MCF 10A (cell line): ENCODE data around the gene AGBL4. TPM values are rescaled to one million over a fixed set of nuclear protein-coding genes. Genes with fewer than 3 reads are reported as not detected.

ENCODE experiments used
- BruUV-seq: library from RNA; stranded (reverse); fragments of 400-500 nt; replicated peaks from 2 replicates; lab custom pipeline; 2021; lab: Mats Ljungman, UMichigan
- CTCF ChIA-PET: fragments of 300-600 bp; sonication (Branson Sonifier 250); formaldehyde crosslinking; extraction: SDS; loops from one replicate; lab custom pipeline; 2021; ENCODE audit warnings: antibody characterized with exemption, inconsistent platforms; lab: Yijun Ruan, JAX
- POLR2A ChIA-PET: fragments of 300-600, 350-650 bp; sonication (Branson Sonifier 250); formaldehyde crosslinking; extraction: SDS; loops from one replicate; lab custom pipeline; 2020; ENCODE audit warnings: antibody characterized with exemption, inconsistent platforms; lab: Yijun Ruan, JAX
- DNase-seq: peaks from one replicate; pipeline ENCODE4 v3.0.0-alpha.2; 2018; ENCODE audit not compliant: unreplicated experiment
- H3K27ac Mint-ChIP-seq: one replicate; pipeline ENCODE4 v1.8.0; 2022; ENCODE audit warnings: mild to moderate bottlenecking, low read depth, mixed read lengths; ENCODE audit not compliant: unreplicated experiment
- H3K27me3 Mint-ChIP-seq: one replicate; pipeline ENCODE4 v1.8.0; 2022; ENCODE audit warnings: mixed read lengths; ENCODE audit not compliant: insufficient read depth, unreplicated experiment
- H3K36me3 Mint-ChIP-seq: one replicate; pipeline ENCODE4 v1.8.0; 2022; ENCODE audit warnings: mild to moderate bottlenecking, moderate library complexity, mixed read lengths; ENCODE audit not compliant: insufficient read depth, unreplicated experiment
- H3K4me1 Mint-ChIP-seq: one replicate; pipeline ENCODE4 v1.8.0; 2022; ENCODE audit warnings: mixed read lengths; ENCODE audit not compliant: insufficient read depth, unreplicated experiment
- H3K4me3 Mint-ChIP-seq: one replicate; pipeline ENCODE4 v1.8.0; 2022; ENCODE audit warnings: mild to moderate bottlenecking, moderate library complexity, mixed read lengths; ENCODE audit not compliant: unreplicated experiment
- H3K9me3 Mint-ChIP-seq: one replicate; pipeline ENCODE4 v1.8.0; 2022; ENCODE audit warnings: mixed read lengths; ENCODE audit not compliant: unreplicated experiment
- intact Hi-C: fragments of 100-400 bp; cut with micrococcal nuclease; formaldehyde crosslinking; loops from 2 replicates; pipeline ENCODE4 v1.14.1; 2022
- total RNA-seq: library from RNA; stranded (reverse); gene quantifications from 2 replicates; pipeline ENCODE4 v1.2.3, GENCODE V29; 2022
- TF ChIP-seq, protein P1 (sequence below): fragments of 200-600 bp; IDR thresholded peaks from one replicate; pipeline ENCODE4 v1.8.0; 2022; ENCODE audit warnings: antibody characterized with exemption, mild to moderate bottlenecking; ENCODE audit not compliant: unreplicated experiment

Gene AGBL4
- total RNA-seq, 1 experiment from 2014 or later, result not detected

DNA sequence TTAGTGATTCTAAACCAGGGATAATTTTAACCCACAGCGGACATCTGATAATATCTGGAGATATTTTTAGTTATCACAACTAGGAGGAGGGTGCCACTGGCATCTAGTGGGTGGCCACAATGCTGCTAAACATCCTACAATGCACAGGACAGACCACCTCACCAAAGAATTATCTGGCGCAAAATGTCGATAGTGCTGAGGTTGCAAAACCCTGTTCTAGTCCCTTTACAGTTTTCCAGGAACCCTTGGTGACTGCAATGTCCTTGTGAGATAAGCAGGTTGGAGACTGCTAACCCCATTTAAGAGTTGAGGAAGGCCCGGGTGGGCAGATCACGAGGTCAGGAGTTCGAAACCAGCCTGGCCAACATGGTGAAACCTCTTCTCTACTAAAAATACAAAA, 1083.9 kb downstream of the AGBL4 start:
- Mint-ChIP-seq H3K9me3 (no peaks in the 10 kb centered on the region), H3K4me3 (no peak overlapping the region), H3K4me1 (peaks cover 8% of the 10 kb centered on the region), H3K36me3 (peaks cover 6% of the 10 kb centered on the region), H3K27me3 (no peaks in the 10 kb centered on the region), H3K27ac (no peak overlapping the region)
- intact Hi-C loops, result no loop called here
- DNase-seq, result no peak
- CTCF ChIA-PET, result interaction anchor here (0.7 kb wide), 1 partner anchor 442 kb away, joined by 3 read pairs; no protein-coding TSS in a partner anchor
- BruUV-seq, result no TSS peak
- TF ChIP-seq, protein P1, sequence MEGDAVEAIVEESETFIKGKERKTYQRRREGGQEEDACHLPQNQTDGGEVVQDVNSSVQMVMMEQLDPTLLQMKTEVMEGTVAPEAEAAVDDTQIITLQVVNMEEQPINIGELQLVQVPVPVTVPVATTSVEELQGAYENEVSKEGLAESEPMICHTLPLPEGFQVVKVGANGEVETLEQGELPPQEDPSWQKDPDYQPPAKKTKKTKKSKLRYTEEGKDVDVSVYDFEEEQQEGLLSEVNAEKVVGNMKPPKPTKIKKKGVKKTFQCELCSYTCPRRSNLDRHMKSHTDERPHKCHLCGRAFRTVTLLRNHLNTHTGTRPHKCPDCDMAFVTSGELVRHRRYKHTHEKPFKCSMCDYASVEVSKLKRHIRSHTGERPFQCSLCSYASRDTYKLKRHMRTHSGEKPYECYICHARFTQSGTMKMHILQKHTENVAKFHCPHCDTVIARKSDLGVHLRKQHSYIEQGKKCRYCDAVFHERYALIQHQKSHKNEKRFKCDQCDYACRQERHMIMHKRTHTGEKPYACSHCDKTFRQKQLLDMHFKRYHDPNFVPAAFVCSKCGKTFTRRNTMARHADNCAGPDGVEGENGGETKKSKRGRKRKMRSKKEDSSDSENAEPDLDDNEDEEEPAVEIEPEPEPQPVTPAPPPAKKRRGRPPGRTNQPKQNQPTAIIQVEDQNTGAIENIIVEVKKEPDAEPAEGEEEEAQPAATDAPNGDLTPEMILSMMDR, result no peak
- POLR2A ChIA-PET, result no interaction called here

DNA sequence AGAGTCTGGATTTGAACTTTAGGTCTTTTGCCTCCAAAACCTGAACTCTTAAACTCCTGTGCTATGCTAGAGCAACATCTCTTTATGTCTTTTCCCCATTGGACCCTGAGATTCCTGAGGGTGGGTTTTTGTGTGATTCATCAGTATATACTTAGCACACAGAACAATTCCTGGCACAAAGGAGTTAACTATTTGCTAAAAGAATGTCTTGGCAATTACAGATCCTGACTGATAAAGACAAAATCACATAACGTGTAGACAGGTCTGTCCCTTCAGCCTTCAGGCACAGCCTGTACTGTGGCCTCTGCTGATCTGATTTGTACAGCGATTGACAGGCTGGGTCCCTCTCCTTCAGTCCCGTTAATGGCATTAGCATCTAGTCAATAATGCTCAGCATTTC, 1084.7 kb downstream of the AGBL4 start:
- peaks cover 6% of the 10 kb centered on the region for H3K36me3 Mint-ChIP-seq
- BruUV-seq, result no TSS peak
- H3K27me3 Mint-ChIP-seq, result no peaks in the 10 kb centered on the region
- peaks cover 8% of the 10 kb centered on the region for H3K4me1 Mint-ChIP-seq
- TF ChIP-seq, protein P1, result no peak
- intact Hi-C loops, result no loop called here
- no peak for DNase-seq
- H3K9me3 Mint-ChIP-seq, result no peaks in the 10 kb centered on the region
- ChIA-PET CTCF (no interaction called here), POLR2A (no interaction called here)
- H3K27ac Mint-ChIP-seq, result no peak overlapping the region
- H3K4me3 Mint-ChIP-seq, result no peak overlapping the region

DNA sequence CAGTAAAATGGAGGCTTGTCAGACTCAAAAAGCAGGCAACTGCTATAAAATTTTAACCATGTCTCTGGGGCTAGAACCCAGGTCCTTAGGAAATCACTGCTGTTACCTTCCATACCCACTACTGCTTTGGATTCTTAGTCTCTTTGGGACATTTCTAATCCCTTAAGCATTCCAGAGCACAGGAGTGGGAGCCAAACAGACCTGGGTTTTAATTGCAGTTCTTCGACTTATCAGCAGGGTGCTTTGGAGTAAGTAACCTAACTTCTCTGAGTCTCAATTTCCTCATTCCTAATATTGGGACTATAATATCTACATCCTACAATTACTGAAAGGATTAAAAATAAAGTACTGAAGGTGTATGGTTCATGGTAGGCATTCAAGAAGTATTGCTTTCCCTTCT, 1086.0 kb downstream of the AGBL4 start:
- Mint-ChIP-seq H3K4me1 (no peaks in the 10 kb centered on the region), H3K27ac (no peak overlapping the region), H3K4me3 (no peak overlapping the region), H3K9me3 (no peaks in the 10 kb centered on the region), H3K27me3 (no peaks in the 10 kb centered on the region), H3K36me3 (no peaks in the 10 kb centered on the region)
- BruUV-seq, result no TSS peak
- DNase-seq, result no peak
- POLR2A ChIA-PET, result no interaction called here
- TF ChIP-seq, protein P1, result no peak
- intact Hi-C loops, result no loop called here
- CTCF ChIA-PET, result no interaction called here

DNA sequence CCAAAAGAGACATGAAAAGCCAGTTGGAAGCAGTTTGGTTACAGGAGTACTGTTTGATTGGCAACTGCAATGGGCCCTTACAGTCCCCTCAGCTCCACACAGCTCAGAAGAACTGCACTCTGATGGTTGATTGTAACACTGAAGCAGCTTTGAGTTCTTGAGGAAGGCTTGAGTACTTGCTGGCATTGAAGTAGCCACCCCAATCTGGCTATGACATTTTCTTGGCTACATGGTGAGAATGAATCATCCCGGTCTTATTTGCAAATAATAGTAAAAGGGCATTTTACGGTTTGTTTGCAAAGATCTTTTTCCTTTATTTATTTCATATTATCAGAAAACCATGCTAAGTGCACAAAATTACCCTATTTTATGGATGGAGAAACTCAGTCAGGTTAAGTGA, 1087.3 kb downstream of the AGBL4 start:
- peaks cover 12% of the 10 kb centered on the region for H3K4me1 Mint-ChIP-seq
- H3K27me3 Mint-ChIP-seq, result no peaks in the 10 kb centered on the region
- CTCF ChIA-PET, result no interaction called here
- DNase-seq, result no peak
- TF ChIP-seq, protein P1, result no peak
- no TSS peak for BruUV-seq
- POLR2A ChIA-PET, result interaction anchor here (0.6 kb wide), 1 partner anchor 13 kb away, joined by 3 read pairs; no protein-coding TSS in a partner anchor
- no peak overlapping the region for H3K27ac Mint-ChIP-seq
- no peaks in the 10 kb centered on the region for H3K36me3 Mint-ChIP-seq
- no peak overlapping the region for H3K4me3 Mint-ChIP-seq
- intact Hi-C loops, result no loop called here
- no peaks in the 10 kb centered on the region for H3K9me3 Mint-ChIP-seq
